IPS-20b (cell line): ENCODE results near the gene RSU1.

ENCODE experiments used
- H3K27ac ChIP-seq: one replicate; pipeline ENCODE4 v1.5.1; 2013; ENCODE audit warnings: low read length
- H3K27me3 ChIP-seq: 2 replicates; pipeline ENCODE4 v1.6.1; 2013; ENCODE audit warnings: mild to moderate bottlenecking, low read length, inconsistent platforms; ENCODE audit not compliant: insufficient read depth
- H3K36me3 ChIP-seq: 2 replicates; pipeline ENCODE4 v1.6.1; 2013; ENCODE audit warnings: low read depth, mild to moderate bottlenecking, inconsistent platforms, low read length, moderate library complexity; ENCODE audit not compliant: insufficient read depth
- H3K4me1 ChIP-seq: 2 replicates; pipeline ENCODE4 v1.6.1; 2013; ENCODE audit warnings: mild to moderate bottlenecking, control low read depth, inconsistent platforms, low read length, moderate library complexity; ENCODE audit not compliant: insufficient read depth
- H3K4me3 ChIP-seq: 2 replicates; pipeline ENCODE4 v1.5.1; 2013; ENCODE audit warnings: mild to moderate bottlenecking, low read length, inconsistent platforms
- H3K9ac ChIP-seq: 2 replicates; pipeline ENCODE4 v1.6.1; 2013; ENCODE audit warnings: low read depth, mild to moderate bottlenecking, inconsistent platforms, low read length, moderate library complexity
- H3K9me3 ChIP-seq: 2 replicates; pipeline ENCODE4 v1.6.1; 2013; ENCODE audit warnings: mild to moderate bottlenecking, low read depth, low read length, inconsistent platforms; ENCODE audit not compliant: insufficient read depth

RSU1 gene

DNA sequence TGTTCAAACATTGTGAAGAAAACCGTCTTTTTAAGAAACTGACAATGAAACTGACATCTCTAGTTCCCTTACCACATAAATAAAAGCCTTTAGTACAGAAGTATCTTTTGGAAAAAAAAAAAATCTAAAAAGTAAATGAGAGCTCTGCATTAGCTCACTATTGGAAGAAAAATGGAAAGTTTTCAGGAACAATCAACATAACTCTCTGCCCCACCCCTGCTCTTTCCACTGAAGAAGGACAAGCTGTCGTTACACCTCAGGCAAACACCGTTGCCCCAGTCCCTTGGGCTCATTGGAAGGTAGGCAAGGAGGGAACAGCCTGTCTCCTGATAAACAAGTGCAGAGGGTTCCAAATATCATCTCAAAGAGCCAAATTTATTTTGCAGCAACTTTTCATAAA lies 273.1 kb downstream of the RSU1 start:
- H3K9me3 ChIP-seq, result no peaks in the 10 kb centered on the region
- H3K9ac ChIP-seq, result no peak overlapping the region
- no peaks in the 10 kb centered on the region for H3K4me1 ChIP-seq

More for the DNA sequence above, 273.1 kb downstream of the RSU1 start:
- no peak overlapping the region for H3K4me3 ChIP-seq
- no peak overlapping the region for H3K27ac ChIP-seq
- H3K36me3 ChIP-seq, result no peaks in the 10 kb centered on the region
- H3K27me3 ChIP-seq, result no peaks in the 10 kb centered on the region
